Measurements from ENCODE around the gene STAB2.

The STAB2 gene

GRCh38 chr12:103812789-103813188 is 225.7 kb downstream of the STAB2 start:
- FAIRE-seq: no peak

- no peak for FAIRE-seq
Observed at GRCh38 chr12:103813426-103813825, 226.4 kb downstream of the STAB2 start.

GRCh38 chr12:103813949-103814348 is 226.9 kb downstream of the STAB2 start:
- FAIRE-seq: no peak

GRCh38 chr12:103814436-103814835 is 227.4 kb downstream of the STAB2 start:
- no peak for FAIRE-seq

All from colon (tissue), 2 donors.